ENCODE measurements around the gene HPCA. TPM values are rescaled to one million over a fixed set of nuclear protein-coding genes. Genes with fewer than 3 reads are reported as not detected.

HPCA gene
- total RNA-seq, 1 donor = not detected

- no peak for DNase-seq (ENCODE audit: low read depth)
- no peak overlapping the region for H3K4me3 ChIP-seq (ENCODE audit: low read depth, low read length)
- TF ChIP-seq CTCF (IDR thresholded peaks at IDR 0.05; ENCODE audit: insufficient read depth, low read length) = no peak
Observed at GRCh38 chr1:32889731-32890278, 3.5 kb downstream of the HPCA start.

- TF ChIP-seq CTCF (IDR thresholded peaks at IDR 0.05; ENCODE audit: insufficient read depth, low read length) = no peak
Observed at GRCh38 chr1:32890516-32891240, 4.4 kb downstream of the HPCA start.

GRCh38 chr1:32891241-32891570, 4.9 kb downstream of the HPCA start:
- H3K4me3 ChIP-seq (ENCODE audit: low read depth, low read length) = no peak overlapping the region
- TF ChIP-seq CTCF (IDR thresholded peaks at IDR 0.05; ENCODE audit: insufficient read depth, low read length) = no peak
- no peak for DNase-seq (ENCODE audit: low read depth)

More at GRCh38 chr1:32890516-32891240, 4.4 kb downstream of the HPCA start:
- H3K4me3 ChIP-seq (ENCODE audit: low read depth, low read length) = no peak overlapping the region
- no peak for DNase-seq (ENCODE audit: low read depth)

GRCh38 chr1:32891630-32892029, 5.3 kb downstream of the HPCA start:
- TF ChIP-seq CTCF (IDR thresholded peaks at IDR 0.05; ENCODE audit: insufficient read depth, low read length) = no peak
- DNase-seq (ENCODE audit: low read depth) = no peak
- no peak overlapping the region for H3K4me3 ChIP-seq (ENCODE audit: low read depth, low read length)

GRCh38 chr1:32892368-32893197, 6.3 kb downstream of the HPCA start:
- no peak for DNase-seq (ENCODE audit: low read depth)
- TF ChIP-seq CTCF (IDR thresholded peaks at IDR 0.05; ENCODE audit: insufficient read depth, low read length) = peak; percentile 30
- peak overlapping the region; percentile 50 for H3K4me3 ChIP-seq (ENCODE audit: low read depth, low read length)

- peak overlapping the region; percentile 50 for H3K4me3 ChIP-seq (ENCODE audit: low read depth, low read length)
- no peak for DNase-seq (ENCODE audit: low read depth)
- no peak for TF ChIP-seq CTCF (IDR thresholded peaks at IDR 0.05; ENCODE audit: insufficient read depth, low read length)
Observed at GRCh38 chr1:32893198-32894018, 7.1 kb downstream of the HPCA start.
